Hematopoietic multipotent progenitor cell (in vitro differentiated cells): ENCODE measurements around the gene LMBR1. TPM values are rescaled to one million over a fixed set of nuclear protein-coding genes. Genes with fewer than 3 reads are reported as not detected.
"Not testable (repeated sequence)": the region's sequence is repeated elsewhere in the genome, so short reads cannot be mapped to it uniquely, and the experiment has no call there.

Experiments
- DNase-seq, 3 donors: peaks; one replicate each; pipeline ENCODE4 v3.0.0-alpha.2; 2011 to 2015; ENCODE audit warnings: low read depth in 2 of 3, low spot score in 2 of 3
- total RNA-seq: library from RNA; depleted of rRNA; stranded (reverse); fragments of >200 nt; gene quantifications from one replicate; pipeline ENCODE4 v1.2.3, GENCODE V29; 2012

The LMBR1 gene
- total RNA-seq = 76.2 TPM

DNA sequence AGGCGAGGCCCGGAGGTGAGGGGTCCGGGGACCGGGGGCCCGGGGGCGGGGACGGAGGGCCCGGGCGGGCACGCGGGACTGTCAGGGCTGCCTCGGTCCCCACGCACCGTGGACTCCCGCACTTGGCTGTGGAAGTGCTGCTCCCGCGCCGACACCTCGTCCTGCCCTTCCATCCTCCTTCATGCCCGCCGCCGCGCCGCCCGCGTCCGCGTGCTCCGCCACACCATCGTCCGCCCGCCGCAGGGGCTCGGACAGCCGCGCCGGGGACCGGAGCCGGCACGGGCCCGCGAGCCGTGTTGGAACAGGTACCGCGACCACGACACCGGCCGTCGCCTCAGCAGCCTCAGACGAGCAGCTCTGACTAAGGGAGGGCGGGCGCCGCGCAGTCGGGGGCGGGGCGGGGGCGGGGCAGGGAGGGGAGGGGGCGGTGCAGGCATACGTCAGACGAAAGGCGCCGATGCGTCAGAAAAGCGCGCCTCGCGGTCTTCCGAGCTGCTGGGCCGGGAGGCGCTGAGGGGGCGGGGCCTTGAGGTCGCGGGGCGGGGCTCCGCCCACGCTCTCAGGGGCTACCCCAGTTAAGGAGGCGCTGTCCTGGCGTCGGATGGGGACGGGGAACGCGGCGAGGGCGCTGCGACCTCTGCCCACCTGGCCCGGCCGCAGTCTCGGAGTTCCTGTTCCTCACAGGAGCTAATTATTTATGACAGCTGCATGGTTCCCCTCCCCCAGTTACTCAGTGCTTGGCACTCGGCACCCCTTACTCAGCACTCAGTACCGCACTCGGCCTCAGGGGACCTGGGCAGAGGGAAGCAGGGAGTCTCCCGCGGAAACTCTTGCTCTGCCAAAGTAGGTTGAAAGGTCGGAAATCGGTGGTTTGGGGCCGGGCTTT lies at the start of gene LMBR1:
Gene LMBR1, minus strand, starts transcription at position 363 of the 886 bp plus-strand sequence. Its CDS starts 190 bp downstream, at position 173.
- DNase-seq = peak; percentile 95 to 96 (median 95)

GRCh38 chr7:156942708-156943090 lies 49.7 kb upstream of the LMBR1 start:
- no peak for DNase-seq

- DNase-seq = no peak
These were observed 48.6 kb upstream of the LMBR1 start for GRCh38 chr7:156941393-156942182.

GRCh38 chr7:156940421-156941122 lies 47.6 kb upstream of the LMBR1 start:
- DNase-seq = no peak

DNA sequence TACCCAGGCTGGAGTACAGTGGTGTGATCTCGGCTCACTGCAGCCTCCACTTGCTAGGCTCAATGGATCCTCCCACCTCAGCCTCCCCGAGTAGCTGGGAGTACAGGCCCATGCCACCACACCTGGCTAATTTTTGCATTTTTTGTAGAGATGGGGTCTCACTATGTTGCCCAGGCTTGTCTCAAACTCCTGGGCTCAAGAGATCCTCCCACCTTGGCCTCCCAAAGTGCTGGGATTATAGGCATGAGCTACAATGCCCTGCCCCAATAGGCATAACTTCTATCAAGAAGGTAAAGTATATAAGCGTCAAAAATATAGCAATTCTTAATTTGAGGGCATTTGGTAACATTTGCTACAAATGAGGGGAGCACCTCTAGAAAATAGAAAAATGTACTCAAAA lies 43.8 kb upstream of the LMBR1 start:
- DNase-seq = not testable (repeated sequence)

DNA sequence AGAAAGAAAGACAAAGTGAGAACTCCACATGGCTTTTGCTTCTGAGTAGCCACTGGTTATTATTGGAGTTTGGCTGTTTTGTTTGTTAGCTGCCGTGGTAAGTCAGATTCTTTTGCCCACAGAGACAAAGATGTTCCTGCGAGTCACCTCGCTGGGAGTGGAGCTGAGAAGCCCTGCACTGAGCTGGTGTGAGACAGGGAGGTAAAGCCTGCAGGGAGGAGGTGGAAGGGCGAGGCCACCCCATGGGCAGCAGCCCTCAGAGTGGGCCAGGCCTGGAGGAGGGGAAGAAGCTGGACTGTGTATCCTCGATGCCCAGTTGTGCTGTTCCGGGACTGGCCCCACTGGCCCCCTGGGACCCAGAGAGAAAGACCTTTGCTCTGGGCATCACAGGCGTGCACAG lies 42.3 kb upstream of the LMBR1 start:
- no peak for DNase-seq

DNA sequence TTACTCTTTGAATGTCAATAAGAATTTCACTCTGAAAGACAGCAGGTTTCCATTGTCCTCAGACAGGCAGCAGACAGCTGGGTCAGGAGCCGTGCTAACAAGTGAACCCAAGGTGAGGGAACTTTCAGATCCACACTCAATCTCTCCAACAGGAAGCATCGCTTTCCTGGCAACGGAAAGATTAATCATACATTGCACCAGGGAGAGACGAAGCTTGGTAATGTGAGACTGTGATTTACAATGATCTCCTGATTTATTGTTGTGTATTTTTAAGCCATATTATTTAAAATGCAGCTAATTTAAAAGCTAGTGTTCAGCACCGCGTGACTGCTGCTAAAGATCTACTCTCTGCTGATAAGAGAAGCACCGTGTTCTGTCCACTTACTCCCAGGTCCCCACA lies 39.0 kb upstream of the LMBR1 start:
- DNase-seq = no peak

DNA sequence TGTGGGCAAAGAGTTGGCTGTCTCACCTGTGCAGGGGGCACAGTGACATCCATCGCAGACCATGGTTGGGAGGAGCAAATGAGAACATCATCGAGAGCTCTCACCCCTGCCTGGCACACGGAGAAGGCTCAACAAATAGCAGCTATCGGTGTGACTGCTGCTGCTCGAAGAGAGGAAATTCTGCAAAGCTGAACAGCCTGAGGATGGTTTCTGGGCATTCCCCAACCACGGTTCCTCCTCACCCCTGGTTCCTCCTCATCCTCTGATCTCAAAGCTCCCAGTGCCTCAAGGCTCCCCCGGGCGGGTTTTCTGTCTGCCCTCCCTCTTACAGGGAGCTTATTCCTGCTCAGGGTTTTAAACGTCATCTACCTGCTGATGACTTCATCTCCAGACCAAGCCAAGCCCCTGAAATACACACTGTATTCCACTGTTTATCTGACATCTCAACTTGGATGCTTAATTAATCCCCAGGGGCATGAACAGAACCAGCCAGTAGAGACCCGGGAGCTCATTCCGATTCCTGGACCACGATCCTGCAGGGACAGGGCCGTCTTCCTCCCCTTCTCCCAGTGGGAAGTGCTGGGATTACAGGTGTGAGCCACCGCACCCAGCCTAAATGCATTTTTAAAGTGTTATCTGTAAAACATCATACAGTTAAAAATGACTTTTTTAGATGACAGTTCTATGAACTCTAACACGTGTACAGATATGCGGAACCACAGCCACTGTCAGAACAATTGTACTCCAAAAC lies 37.0 kb upstream of the LMBR1 start:
- DNase-seq = no peak

DNA sequence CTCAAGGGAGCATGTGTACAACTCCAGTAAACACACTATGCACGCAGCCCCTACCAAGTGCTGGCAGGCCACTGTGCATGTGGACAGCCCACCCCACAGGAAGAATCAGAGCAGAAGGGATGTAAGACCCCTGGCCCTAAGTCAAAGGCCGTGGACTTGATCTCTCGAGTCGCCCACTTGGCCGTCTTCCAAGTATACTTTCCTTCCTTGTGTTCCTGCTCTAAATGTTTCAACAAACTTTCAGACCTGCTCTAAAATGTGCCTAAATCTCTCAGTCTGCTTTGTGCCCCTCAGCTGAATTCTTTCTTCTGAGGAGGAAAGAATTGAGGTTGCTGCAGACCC lies 35.4 kb upstream of the LMBR1 start:
- DNase-seq = no peak

DNA sequence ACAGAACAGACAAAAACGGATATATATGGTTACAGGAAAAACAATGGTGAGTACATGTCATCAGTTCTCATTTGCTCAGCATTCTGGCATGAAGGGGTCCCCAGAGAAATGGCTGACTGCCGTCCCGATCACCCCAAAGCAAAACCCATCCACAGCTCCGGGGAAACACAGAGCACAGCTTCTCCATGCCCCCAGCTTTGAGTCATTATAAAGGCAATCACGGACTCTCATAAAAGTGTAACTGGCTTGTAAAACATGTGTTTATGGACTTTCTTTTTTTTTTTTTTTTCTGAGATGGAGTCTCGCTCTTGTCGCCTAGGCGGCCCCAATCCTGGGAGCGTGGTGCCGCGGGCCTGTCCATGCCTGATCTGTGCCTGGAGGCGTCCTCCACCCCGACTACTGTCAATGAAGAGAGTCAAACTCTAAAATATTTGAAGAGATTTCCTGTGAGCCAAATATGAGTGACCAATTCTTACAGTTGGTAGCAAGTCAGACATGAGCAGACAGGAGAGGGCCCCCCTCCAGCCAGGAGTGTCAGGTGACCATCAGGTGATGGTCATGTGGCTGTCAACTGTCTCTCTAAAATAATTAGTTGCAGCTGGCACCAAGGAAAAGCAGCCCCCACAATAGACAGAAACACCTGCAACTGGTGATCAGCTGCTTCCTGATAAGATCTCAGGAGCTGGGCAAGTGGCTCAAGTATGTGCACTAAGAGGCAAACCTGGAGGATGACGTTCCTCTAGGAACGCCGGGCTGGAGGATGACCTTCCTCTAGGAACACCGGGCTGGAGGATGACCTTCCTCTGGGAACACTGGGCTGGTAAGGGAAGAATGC lies 34.8 kb upstream of the LMBR1 start:
- DNase-seq = no peak

DNA sequence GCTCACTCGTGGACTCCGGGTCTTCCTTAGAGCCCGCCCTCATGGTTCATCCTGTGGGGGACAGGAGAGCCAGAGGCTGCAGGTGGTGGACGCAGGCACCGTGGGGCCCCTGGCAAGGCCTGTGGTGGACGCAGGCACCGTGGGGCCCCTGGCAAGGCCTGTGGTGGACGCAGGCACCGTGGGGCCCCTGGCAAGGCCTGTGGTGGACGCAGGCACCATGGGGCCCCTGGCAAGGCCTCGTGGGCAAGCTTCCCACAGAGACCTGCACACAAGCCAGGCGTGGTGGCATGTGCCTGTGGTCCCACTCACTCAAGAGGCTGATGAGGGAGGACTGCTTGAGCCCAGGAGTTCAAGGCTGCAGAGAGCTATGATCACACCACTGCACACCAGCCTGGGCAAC lies 32.8 kb upstream of the LMBR1 start:
- DNase-seq = not testable (repeated sequence)

- not testable (repeated sequence) for DNase-seq
These were observed 29.3 kb upstream of the LMBR1 start for GRCh38 chr7:156922304-156922703.

GRCh38 chr7:156920487-156921373 lies 27.7 kb upstream of the LMBR1 start:
- not testable (repeated sequence) for DNase-seq

- no peak for DNase-seq
These were observed 27.1 kb upstream of the LMBR1 start for GRCh38 chr7:156920076-156920475.

- DNase-seq = no peak
These were observed 26.2 kb upstream of the LMBR1 start for GRCh38 chr7:156919132-156919713.

- no peak for DNase-seq
These were observed 25.7 kb upstream of the LMBR1 start for GRCh38 chr7:156918635-156919034.

DNA sequence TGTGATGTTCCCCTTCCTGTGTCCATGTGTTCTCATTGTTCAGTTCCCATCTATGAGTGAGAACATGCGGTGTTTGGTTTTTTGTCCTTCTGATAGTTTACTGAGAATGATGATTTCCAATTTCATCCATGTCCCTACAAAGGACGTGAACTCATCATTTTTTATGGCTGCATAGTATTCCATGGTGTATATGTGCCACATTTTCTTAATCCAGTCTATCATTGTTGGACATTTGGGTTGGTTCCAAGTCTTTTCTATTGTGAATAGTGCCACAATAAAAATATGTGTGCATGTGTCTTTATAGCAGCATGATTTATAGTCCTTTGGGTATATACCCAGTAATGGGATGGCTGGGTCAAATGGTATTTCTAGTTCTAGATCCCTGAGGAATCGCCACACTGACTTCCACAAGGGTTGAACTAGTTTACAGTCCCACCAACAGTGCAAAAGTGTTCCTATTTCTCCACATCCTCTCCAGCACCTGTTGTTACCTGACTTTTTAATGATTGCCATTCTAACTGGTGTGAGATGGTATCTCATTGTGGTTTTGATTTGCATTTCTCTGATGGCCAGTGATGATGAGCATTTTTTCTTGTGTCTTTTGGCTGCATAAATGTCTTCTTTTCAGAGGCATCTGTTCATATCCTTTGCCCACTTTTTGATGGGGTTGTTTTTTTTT lies 16.7 kb upstream of the LMBR1 start:
- DNase-seq = not testable (repeated sequence)

DNA sequence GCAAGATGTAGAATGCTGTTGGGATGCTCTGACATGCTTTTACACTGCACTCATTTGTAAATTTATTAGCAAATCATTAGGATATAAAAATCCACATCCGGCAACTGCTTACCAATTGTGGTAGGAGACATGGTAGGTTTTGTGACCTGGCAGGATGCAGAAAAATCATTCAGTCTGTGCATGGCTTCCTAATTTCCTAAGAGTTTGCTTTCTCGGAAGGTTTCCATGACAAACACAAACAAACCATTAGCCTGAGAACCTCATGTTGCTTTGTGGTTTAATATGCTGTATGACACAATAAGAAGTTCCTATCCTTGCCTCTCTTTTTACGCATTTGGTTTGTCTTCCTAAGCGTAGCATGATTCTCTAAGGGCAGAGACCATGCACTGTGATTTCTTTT lies 14.7 kb upstream of the LMBR1 start:
- no peak for DNase-seq
